OCI-LY1 (cell line): ENCODE measurements around the gene EPB41L2.

ENCODE experiments used
- EZH2 ChIP-seq: fragments of 200-600 bp; sonication (generic), shearing (Covaris generic); IDR thresholded peaks from 2 replicates; pipeline ENCODE4 v1.8.0; 2017; ENCODE audit warnings: borderline replicate concordance, mixed run types, mild to moderate bottlenecking, antibody characterized with exemption, low read length, moderate library complexity, mixed read lengths
- TF ChIP-seq, protein P1 (sequence below): fragments of 200-600 bp; sonication (generic), shearing (Covaris generic); IDR thresholded peaks from 2 replicates; pipeline ENCODE4 v1.5.1; 2017; ENCODE audit warnings: mild to moderate bottlenecking, antibody characterized with exemption, low read length, moderate library complexity, mixed read lengths

GRCh38 chr6:130949553-130949952 is 113.5 kb downstream of the EPB41L2 start:
- TF ChIP-seq EZH2: no peak
- TF ChIP-seq, protein P1, sequence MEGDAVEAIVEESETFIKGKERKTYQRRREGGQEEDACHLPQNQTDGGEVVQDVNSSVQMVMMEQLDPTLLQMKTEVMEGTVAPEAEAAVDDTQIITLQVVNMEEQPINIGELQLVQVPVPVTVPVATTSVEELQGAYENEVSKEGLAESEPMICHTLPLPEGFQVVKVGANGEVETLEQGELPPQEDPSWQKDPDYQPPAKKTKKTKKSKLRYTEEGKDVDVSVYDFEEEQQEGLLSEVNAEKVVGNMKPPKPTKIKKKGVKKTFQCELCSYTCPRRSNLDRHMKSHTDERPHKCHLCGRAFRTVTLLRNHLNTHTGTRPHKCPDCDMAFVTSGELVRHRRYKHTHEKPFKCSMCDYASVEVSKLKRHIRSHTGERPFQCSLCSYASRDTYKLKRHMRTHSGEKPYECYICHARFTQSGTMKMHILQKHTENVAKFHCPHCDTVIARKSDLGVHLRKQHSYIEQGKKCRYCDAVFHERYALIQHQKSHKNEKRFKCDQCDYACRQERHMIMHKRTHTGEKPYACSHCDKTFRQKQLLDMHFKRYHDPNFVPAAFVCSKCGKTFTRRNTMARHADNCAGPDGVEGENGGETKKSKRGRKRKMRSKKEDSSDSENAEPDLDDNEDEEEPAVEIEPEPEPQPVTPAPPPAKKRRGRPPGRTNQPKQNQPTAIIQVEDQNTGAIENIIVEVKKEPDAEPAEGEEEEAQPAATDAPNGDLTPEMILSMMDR: no peak
